Calu3 (cell line): ENCODE data around the gene KCNMB2. TPM values are rescaled to one million over a fixed set of nuclear protein-coding genes. Genes with fewer than 3 reads are reported as not detected.

Source experiments
- Bru-seq: library from RNA; stranded (reverse); fragments of 400-500 nt; gene quantifications from one replicate; lab custom pipeline; 2021; lab: Mats Ljungman, UMichigan
- BruChase-seq, 2 experiments: library from RNA; stranded (reverse); fragments of 400-500 nt; gene quantifications; one replicate each; lab custom pipeline; 2021; lab: Mats Ljungman, UMichigan
- BruUV-seq: library from RNA; stranded (reverse); fragments of 400-500 nt; replicated peaks from 2 replicates; lab custom pipeline; 2021; lab: Mats Ljungman, UMichigan
- CTCF ChIA-PET: fragments of 300-600 bp; sonication (Branson Sonifier 250); formaldehyde crosslinking; loops from one replicate; lab custom pipeline; 2022; ENCODE audit warnings: antibody characterized with exemption; lab: Charles Lee
- DNase-seq: peaks from one replicate; pipeline ENCODE4 v3.0.0; 2022
- H3K27ac Mint-ChIP-seq: one replicate; pipeline ENCODE4 v1.8.0; 2022; ENCODE audit warnings: mixed read lengths; ENCODE audit not compliant: unreplicated experiment
- H3K27me3 Mint-ChIP-seq: one replicate; pipeline ENCODE4 v1.8.0; 2022; ENCODE audit warnings: mixed read lengths; ENCODE audit not compliant: unreplicated experiment
- H3K36me3 Mint-ChIP-seq: one replicate; pipeline ENCODE4 v1.8.0; 2022; ENCODE audit warnings: mild to moderate bottlenecking, moderate library complexity, mixed read lengths; ENCODE audit not compliant: insufficient read depth, unreplicated experiment
- H3K4me1 Mint-ChIP-seq: one replicate; pipeline ENCODE4 v1.8.0; 2022; ENCODE audit warnings: mild to moderate bottlenecking, low read depth, mixed read lengths; ENCODE audit not compliant: unreplicated experiment
- H3K4me3 Mint-ChIP-seq: one replicate; pipeline ENCODE4 v1.8.0; 2022; ENCODE audit warnings: mild to moderate bottlenecking, low read depth, moderate library complexity, mixed read lengths; ENCODE audit not compliant: unreplicated experiment
- H3K9me3 Mint-ChIP-seq: one replicate; pipeline ENCODE4 v1.8.0; 2022; ENCODE audit warnings: low read depth, mixed read lengths; ENCODE audit not compliant: unreplicated experiment
- CTCF ChIP-seq: fragments of 200-600 bp; IDR thresholded peaks from one replicate; pipeline ENCODE4 v1.8.0; 2022; ENCODE audit warnings: antibody characterized with exemption; ENCODE audit not compliant: unreplicated experiment
- intact Hi-C: fragments of 100-400 bp; cut with micrococcal nuclease; formaldehyde crosslinking; loops from one replicate; pipeline ENCODE4 v1.10.0; 2022; ENCODE audit not compliant: unreplicated experiment
- long read RNA-seq: library from polyadenylated mRNA; stranded (forward); transcript quantifications from one replicate; pipeline ENCODE4 v2.0.0, GENCODE V29; 2022
- total RNA-seq: library from RNA; stranded (reverse); gene quantifications from 2 replicates; pipeline ENCODE4 v1.2.3, GENCODE V29; 2022

The KCNMB2 gene
- total RNA-seq (not detected in 2 replicates), Bru-seq, nascent RNA (not detected), BruChase-seq, experiment 1, labeled RNA remaining after a 6-hour chase (percentile 11 among the genes with signal in this experiment), BruChase-seq, experiment 2, labeled RNA remaining after a 2-hour chase (not detected)
- long read RNA-seq: 0 reads

DNA sequence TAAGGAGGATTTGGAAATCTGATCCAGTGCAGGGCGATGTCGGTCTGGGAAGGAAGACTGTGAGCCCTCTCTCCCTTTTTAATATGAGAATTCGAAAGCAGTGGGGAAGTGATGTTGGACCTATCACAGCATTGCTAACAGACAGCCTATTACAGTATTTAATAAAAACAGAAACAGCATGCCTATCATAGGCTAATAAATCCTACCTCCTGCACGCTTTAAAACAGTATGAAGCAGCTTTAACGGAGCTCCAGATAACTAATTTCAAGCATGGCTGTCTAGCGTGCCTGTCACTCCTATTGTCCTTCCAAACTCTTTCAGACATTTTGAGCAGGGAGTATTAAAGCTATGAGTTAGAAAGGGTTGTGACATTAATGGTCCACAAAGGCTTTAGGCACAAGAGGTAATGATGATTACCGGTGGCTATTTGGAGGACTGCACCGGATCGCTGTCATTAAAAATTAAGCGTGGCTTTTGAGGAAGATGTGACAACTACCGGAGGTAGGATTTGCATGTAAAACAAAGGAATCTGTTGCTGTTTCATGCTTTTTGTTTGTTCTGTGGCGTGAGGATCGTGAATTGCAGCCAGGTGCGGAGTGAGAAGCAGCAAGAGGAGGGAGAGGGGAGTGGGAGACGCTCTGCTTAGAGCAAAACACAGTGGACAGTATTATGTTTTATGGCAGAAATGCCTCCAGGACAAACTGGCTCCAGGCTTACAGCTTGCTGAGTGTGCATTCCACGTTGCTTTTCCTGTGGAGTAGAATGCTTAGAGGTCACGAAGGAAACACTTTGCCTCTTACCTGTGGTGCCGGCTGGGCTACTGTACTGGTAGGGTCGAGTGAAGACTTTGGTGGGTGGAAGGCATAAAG lies at the start of gene KCNMB2:
KCNMB2 (plus strand) TSS at position 226 of the 869 bp plus-strand sequence.
- no TSS peak for BruUV-seq
- Mint-ChIP-seq H3K27ac (no peak within 1 kb of the TSS), H3K4me1 (no peaks in the 10 kb centered on the region), H3K9me3 (no peaks in the 10 kb centered on the region), H3K36me3 (no peaks in the 10 kb centered on the region), H3K27me3 (no peaks in the 10 kb centered on the region), H3K4me3 (peak within 1 kb of the TSS; percentile 56)
- intact Hi-C loops: no loop called here
- no peak for TF ChIP-seq CTCF
- DNase-seq: no peak
- CTCF ChIA-PET: no interaction called here

GRCh38 chr3:178486903-178487302 lies 49.3 kb upstream of the KCNMB2 start:
- Mint-ChIP-seq H3K36me3 (no peaks in the 10 kb centered on the region), H3K4me1 (no peaks in the 10 kb centered on the region), H3K4me3 (no peak overlapping the region), H3K27ac (no peak overlapping the region), H3K9me3 (peaks cover 19% of the 10 kb centered on the region), H3K27me3 (no peaks in the 10 kb centered on the region)
- TF ChIP-seq CTCF: no peak
- intact Hi-C loops: no loop called here
- DNase-seq: no peak
- BruUV-seq: no TSS peak
- CTCF ChIA-PET: no interaction called here

- DNase-seq: no peak
- CTCF ChIA-PET: no interaction called here
These were observed 48.5 kb upstream of the KCNMB2 start for GRCh38 chr3:178487752-178488151.

GRCh38 chr3:178491751-178492150 lies 44.5 kb upstream of the KCNMB2 start:
- TF ChIP-seq CTCF: no peak
- H3K27me3 Mint-ChIP-seq: no peaks in the 10 kb centered on the region
- H3K27ac Mint-ChIP-seq: no peak overlapping the region
- H3K9me3 Mint-ChIP-seq: peaks cover 19% of the 10 kb centered on the region
- intact Hi-C loops: no loop called here
- H3K4me1 Mint-ChIP-seq: no peaks in the 10 kb centered on the region
- H3K4me3 Mint-ChIP-seq: no peak overlapping the region
- no peak for DNase-seq
- BruUV-seq: no TSS peak
- CTCF ChIA-PET: no interaction called here
- no peaks in the 10 kb centered on the region for H3K36me3 Mint-ChIP-seq

More at GRCh38 chr3:178487752-178488151, 48.5 kb upstream of the KCNMB2 start:
- Mint-ChIP-seq H3K36me3 (no peaks in the 10 kb centered on the region), H3K27me3 (no peaks in the 10 kb centered on the region), H3K4me1 (no peaks in the 10 kb centered on the region), H3K4me3 (no peak overlapping the region), H3K9me3 (peaks cover 15% of the 10 kb centered on the region), H3K27ac (no peak overlapping the region)
- no peak for TF ChIP-seq CTCF
- no TSS peak for BruUV-seq
- intact Hi-C loops: no loop called here
